Measurements from ENCODE around the gene KANK4. TPM values are rescaled to one million over a fixed set of nuclear protein-coding genes. Genes with fewer than 3 reads are reported as not detected.

Gene KANK4
- polyA plus RNA-seq, 3 donors = not detected

DNA sequence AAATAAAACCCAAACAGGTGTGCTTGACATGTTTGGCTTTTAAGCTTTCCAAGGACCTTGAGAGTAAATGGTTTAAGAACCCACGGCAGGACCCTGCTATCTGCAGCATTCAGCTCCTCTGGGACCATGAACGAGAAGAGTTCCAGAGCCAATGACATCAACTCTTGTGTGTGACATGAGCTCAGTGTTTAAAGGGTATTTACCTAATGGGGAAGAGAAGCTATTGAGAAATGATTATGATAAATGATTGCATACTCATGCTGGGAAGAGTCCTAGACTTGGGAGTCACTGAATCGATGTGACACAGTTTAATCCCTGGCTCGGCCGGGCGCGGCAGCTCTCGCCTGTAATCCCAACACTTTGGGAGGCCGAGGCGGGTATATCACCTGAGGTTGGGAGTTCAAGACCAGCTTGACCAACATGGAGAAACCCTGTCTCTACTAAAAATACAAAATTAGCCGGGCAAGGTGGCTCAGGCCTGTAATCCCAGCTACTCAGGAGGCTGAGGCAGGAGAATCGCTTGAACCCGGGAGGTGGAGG, 55.4 kb downstream of the KANK4 start:
- Histone ChIP-seq H4K20me1 (ENCODE audit: insufficient read depth, low read length) (no peaks in the 10 kb centered on the region), H2AFZ (ENCODE audit: insufficient read depth, low read depth, low read length, poor library complexity, severe bottlenecking) (no peak overlapping the region), H3K36me3 (replicated peaks in 1 of 2; ENCODE audit: control insufficient read depth in 1 of 2, insufficient read depth in 2 of 2, low read length in 2 of 2) (no peaks in the 10 kb centered on the region), H3K27ac (ENCODE audit: low read depth in 1 of 2, low read length in 2 of 2) (no peak overlapping the region), H3K27me3 (ENCODE audit: control insufficient read depth in 2 of 2, insufficient read depth in 2 of 2, low read length in 2 of 2) (no peaks in the 10 kb centered on the region), H3K4me1 (ENCODE audit: control insufficient read depth in 1 of 2, insufficient read depth in 2 of 2, low read length in 2 of 2) (no peaks in the 10 kb centered on the region), H3K9ac (ENCODE audit: insufficient read depth, low read length, poor library complexity, severe bottlenecking) (no peak overlapping the region), H3K4me2 (replicated peaks; ENCODE audit: extremely low read depth, low read length, poor library complexity, severe bottlenecking) (no peak overlapping the region), H3K9me3 (replicated peaks in 1 of 2; ENCODE audit: control insufficient read depth in 1 of 2, insufficient read depth in 1 of 2, low read length in 2 of 2) (no peaks in the 10 kb centered on the region), H3K79me2 (ENCODE audit: insufficient read depth, low read length) (no peaks in the 10 kb centered on the region), H3K4me3 (replicated peaks in 1 of 3; ENCODE audit: low read depth in 2 of 3, low read length in 3 of 3) (no peak overlapping the region)
- intact Hi-C loops (cut with micrococcal nuclease) = no loop called here
- TF ChIP-seq, protein P1, sequence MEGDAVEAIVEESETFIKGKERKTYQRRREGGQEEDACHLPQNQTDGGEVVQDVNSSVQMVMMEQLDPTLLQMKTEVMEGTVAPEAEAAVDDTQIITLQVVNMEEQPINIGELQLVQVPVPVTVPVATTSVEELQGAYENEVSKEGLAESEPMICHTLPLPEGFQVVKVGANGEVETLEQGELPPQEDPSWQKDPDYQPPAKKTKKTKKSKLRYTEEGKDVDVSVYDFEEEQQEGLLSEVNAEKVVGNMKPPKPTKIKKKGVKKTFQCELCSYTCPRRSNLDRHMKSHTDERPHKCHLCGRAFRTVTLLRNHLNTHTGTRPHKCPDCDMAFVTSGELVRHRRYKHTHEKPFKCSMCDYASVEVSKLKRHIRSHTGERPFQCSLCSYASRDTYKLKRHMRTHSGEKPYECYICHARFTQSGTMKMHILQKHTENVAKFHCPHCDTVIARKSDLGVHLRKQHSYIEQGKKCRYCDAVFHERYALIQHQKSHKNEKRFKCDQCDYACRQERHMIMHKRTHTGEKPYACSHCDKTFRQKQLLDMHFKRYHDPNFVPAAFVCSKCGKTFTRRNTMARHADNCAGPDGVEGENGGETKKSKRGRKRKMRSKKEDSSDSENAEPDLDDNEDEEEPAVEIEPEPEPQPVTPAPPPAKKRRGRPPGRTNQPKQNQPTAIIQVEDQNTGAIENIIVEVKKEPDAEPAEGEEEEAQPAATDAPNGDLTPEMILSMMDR (IDR thresholded peaks at IDR 0.05) = no peak
- no peak overlapping the region for H3K27ac Mint-ChIP-seq
- no peak overlapping the region for H3K4me3 Mint-ChIP-seq
- H3K36me3 Mint-ChIP-seq = no peaks in the 10 kb centered on the region
- DNase-seq = no peak
- H3K27me3 Mint-ChIP-seq (ENCODE audit: low read depth in 3 of 3) = peaks cover 4 to 8% (median 6%) of the 10 kb centered on the region in 3 donors
- WGBS (ENCODE audit: insufficient coverage) = 95% methylated on average over 3 of the region's 13 CpGs
- peaks cover 14% of the 10 kb centered on the region for H3K4me1 Mint-ChIP-seq
- peaks cover 0 to 1% (median 0%) of the 10 kb centered on the region in 7 donors for H3K9me3 Mint-ChIP-seq

GRCh38 chr1:62263006-62263813, 56.0 kb downstream of the KANK4 start:
- Histone ChIP-seq H3K4me2 (replicated peaks; ENCODE audit: extremely low read depth, low read length, poor library complexity, severe bottlenecking) (peak overlapping the region; percentile 9), H3K4me3 (replicated peaks in 1 of 3; ENCODE audit: low read depth in 2 of 3, low read length in 3 of 3) (no peak overlapping the region), H3K9me3 (replicated peaks in 1 of 2; ENCODE audit: control insufficient read depth in 1 of 2, insufficient read depth in 1 of 2, low read length in 2 of 2) (no peaks in the 10 kb centered on the region), H3K27ac (ENCODE audit: low read depth in 1 of 2, low read length in 2 of 2) (no peak overlapping the region), H2AFZ (ENCODE audit: insufficient read depth, low read depth, low read length, poor library complexity, severe bottlenecking) (peak overlapping the region; percentile 42), H3K27me3 (ENCODE audit: control insufficient read depth in 2 of 2, insufficient read depth in 2 of 2, low read length in 2 of 2) (no peaks in the 10 kb centered on the region), H3K79me2 (ENCODE audit: insufficient read depth, low read length) (no peaks in the 10 kb centered on the region), H3K36me3 (replicated peaks in 1 of 2; ENCODE audit: control insufficient read depth in 1 of 2, insufficient read depth in 2 of 2, low read length in 2 of 2) (no peaks in the 10 kb centered on the region), H3K9ac (ENCODE audit: insufficient read depth, low read length, poor library complexity, severe bottlenecking) (no peak overlapping the region), H4K20me1 (ENCODE audit: insufficient read depth, low read length) (no peaks in the 10 kb centered on the region), H3K4me1 (ENCODE audit: control insufficient read depth in 1 of 2, insufficient read depth in 2 of 2, low read length in 2 of 2) (no peaks in the 10 kb centered on the region)
- TF ChIP-seq, protein P1 (IDR thresholded peaks at IDR 0.05) = no peak
- peak overlapping the region in 1 of 7 donors; percentile 8 for H3K27ac Mint-ChIP-seq
- intact Hi-C loops (cut with micrococcal nuclease) = no loop called here
- peak in 1 of 3 donors; percentile 11 for DNase-seq
- H3K4me1 Mint-ChIP-seq = peaks cover 14% of the 10 kb centered on the region
- H3K27me3 Mint-ChIP-seq (ENCODE audit: low read depth in 3 of 3) = peaks cover 4 to 8% (median 6%) of the 10 kb centered on the region in 3 donors
- no peaks in the 10 kb centered on the region for H3K36me3 Mint-ChIP-seq
- 44% methylated on average over 14 of the region's 19 CpGs for WGBS (ENCODE audit: insufficient coverage)
- H3K4me3 Mint-ChIP-seq = peak overlapping the region in 1 of 2 donors; percentile 14
- peaks cover 0 to 1% (median 0%) of the 10 kb centered on the region in 7 donors for H3K9me3 Mint-ChIP-seq
